ENCODE data around the gene PDE8B.

PDE8B gene

DNA sequence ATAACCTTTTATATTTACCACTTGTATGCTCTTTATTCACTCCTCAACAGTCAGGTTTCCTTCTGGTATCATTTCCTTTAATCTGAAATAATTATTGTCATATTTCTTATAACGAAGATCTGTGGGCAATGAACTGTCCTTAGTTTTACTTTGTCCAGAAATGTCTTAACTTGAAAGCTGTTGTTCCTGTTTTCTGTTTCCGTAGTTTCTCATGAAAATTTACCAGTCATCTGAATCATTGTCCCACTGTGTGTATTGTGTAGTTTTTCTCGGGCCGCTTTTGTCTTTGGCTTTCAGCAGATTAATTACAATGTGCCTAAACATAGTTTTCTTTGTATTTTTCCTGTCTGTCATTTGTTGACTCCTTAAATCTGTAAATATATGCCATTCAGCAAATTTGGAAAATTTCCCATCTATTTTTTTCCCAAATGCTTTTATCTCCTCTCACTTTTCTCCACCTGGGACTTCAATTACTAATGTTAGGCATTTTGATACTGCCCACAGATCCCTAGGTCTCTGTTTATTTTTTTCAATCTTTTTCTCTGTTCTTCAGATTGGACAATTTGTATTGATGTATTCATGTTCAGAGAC is 74.9 kb downstream of the PDE8B start:
- DNase-seq (ENCODE audit: low read depth), result no peak

GRCh38 chr5:77292026-77292757 is 81.7 kb downstream of the PDE8B start:
- no peak for DNase-seq (ENCODE audit: low read depth)

DNA sequence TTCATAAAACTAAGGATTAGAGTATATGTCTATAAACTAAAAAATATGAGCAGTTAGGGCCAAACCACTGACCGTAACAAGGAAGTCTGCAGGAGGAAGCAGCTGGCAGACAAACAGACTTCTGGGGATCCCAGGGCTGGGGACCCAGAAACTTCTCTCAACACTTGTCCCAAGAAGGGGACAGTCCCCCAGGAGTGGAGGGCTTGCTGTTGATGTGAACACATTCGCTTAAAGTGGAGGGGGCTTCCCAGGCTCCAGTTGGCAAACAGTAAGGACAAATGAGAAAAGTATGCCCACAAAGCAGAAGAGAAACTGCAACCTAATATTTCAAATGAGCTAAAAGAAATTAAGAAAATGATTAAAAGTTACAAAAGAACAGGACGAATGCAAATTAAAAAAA is 83.7 kb downstream of the PDE8B start:
- no peak for DNase-seq (ENCODE audit: low read depth)

DNA sequence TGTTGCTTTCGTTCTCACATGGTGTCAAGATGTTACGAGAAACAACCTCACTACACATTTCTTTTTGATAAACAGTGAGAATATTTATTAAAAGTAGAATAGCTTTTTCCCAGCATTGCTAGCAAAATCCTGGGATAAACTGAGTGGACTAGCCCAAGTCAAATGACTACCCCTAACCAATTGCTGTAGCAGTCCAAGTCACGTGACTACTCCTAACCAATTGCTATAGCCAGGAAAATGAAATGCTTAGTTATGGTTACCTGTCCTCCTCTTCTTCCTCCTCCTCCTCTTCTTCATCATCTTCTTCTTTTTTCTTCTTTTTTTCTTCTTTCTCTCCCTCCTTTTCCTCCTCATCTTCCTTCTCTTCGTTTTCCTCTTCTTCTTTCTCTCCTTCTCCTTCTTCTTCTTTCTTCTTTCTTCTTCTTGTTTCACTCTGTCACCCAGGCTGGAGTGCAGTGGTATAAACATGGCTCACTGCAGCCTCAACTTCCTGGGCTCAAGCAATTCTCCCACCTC is 85.4 kb downstream of the PDE8B start:
- no peak for DNase-seq (ENCODE audit: low read depth)

DNA sequence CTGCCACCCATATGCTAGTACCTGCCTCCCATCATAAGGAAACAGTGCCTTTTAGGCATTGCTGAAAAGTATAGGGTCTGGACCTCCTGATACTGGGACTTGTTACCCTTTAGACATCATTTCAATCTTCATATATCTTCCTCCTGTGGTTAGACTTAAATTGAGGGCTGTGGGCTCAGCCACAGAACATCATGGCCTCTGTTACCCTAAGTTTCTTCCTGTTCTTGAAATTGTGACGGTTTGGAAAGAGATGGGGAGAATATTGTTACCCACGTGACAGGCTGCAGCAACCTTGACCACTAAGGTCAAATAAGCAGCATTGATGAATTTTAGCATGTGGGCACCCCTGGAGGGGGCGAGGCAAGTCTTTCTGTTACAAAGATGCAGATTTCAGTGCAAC is 87.7 kb downstream of the PDE8B start:
- DNase-seq (ENCODE audit: low read depth), result no peak

DNA sequence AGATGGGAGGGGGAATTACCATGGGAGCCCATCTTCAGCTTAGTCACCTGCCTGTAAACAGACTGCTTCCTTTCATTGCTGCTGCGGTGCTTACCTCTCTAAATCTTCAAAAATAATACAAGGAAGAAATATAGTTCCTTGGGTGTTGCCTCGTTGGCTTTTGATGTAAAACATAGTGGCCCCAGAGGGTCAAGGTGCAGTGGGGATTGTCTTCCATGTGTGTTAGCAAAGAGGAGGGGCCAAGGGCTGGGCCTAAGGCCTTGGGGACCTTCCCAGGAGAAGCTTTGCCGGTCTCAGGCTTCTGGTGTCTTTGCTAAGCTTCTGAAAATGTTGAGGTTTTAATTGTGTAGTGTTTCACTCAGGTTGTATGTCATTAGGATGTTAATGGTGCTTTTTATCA is 90.0 kb downstream of the PDE8B start:
- no peak for DNase-seq (ENCODE audit: low read depth)

- no peak for DNase-seq (ENCODE audit: low read depth)
Observed at GRCh38 chr5:77301447-77301883, 91.0 kb downstream of the PDE8B start.

DNA sequence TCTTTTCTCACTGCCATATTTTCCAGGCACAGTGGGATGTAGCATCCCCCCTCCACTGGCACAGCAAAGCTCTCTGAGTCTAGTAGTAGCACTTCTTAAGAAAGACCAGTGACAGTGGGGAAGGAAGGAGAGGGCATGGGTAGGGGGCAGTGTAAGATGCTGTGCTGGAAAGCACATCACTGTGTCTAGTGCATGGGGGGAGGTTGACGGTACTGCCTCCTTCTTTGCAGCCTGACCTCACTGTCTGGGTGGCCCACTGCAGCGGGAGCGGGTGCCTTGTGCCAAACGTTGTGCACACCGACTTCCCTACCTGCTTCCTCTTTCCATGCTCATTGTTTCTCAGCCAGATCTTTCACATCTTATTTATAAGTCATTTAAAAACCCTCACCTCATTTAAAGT is 91.8 kb downstream of the PDE8B start:
- no peak for DNase-seq (ENCODE audit: low read depth)

DNA sequence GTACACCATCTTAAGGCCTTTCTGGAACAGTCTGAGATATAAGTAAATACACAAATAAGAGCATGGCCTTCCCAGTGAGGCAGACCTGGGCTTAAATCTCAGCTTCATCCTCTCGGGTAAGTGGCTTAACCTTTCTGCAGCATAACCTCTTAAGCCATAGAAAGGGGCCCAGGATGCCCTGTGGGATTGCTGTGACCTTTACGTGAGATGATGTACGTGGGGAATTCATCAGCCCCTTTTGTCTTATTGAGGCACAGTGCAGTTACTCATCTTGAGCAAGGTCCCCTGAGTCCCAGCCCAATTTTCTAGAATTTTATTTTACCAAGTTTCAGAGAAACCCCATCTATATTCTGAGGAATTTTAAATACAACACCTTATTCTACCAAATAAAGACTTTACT is 92.2 kb downstream of the PDE8B start:
- DNase-seq (ENCODE audit: low read depth), result no peak

DNA sequence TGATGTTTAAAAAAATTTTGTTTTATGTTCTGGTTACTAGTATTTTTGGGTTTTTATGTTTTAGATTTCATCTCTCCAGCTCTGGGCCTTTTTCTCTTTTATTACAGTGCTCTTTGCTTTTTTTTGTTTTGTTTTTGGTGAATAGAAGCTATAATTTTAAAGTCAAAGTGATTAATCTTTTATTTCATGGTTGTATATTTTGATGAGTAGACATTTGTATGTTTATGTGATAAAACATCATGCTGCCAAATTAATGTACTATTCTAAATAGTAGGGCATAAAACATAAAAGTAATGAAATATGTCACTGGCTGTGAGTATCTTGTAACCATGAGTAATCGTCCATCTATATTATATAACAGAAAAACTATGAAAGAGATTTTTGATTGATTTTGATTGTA is 93.9 kb downstream of the PDE8B start:
- DNase-seq (ENCODE audit: low read depth), result no peak

GRCh38 chr5:77305222-77305846 is 94.9 kb downstream of the PDE8B start:
- no peak for DNase-seq (ENCODE audit: low read depth)

DNA sequence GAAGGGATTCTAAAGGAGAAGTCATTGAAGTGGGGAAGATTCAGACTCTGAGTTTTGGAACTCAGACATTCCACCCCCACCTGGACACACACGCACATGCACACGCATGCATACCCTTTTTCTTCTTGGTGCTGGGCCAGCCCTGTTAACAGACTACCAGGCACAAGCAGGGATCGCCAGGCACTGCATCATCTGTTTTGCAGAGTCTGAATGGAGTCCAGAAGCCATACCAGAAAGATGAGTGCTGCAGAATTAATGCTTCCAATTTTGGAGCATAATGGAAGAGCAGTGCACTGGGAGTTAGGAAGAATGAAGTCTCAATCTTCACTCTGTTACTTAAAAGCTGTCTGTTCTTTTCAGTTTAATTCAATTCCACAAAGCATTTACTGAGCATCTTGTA is 95.5 kb downstream of the PDE8B start:
- DNase-seq (ENCODE audit: low read depth), result no peak

DNA sequence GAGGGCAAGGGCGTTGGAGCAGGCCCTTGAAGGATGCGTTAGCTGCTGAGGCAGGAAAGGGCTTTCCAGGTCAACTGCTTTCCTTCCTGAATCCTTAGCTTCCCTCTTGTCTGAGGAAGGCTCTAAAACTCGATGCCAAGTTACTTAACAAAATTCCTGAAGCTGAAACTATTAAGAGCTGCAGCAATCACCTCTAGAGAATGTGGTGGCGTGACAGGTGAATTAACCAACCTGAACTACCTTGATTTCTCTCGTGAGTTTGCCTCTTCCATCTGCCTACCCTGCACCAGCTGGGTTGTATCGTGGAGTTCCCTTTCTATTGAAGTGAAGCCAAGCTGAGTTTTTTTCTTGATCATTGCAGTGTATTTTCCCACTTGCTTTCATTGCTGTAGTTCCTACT is 96.1 kb downstream of the PDE8B start:
- DNase-seq (ENCODE audit: low read depth), result no peak

DNA sequence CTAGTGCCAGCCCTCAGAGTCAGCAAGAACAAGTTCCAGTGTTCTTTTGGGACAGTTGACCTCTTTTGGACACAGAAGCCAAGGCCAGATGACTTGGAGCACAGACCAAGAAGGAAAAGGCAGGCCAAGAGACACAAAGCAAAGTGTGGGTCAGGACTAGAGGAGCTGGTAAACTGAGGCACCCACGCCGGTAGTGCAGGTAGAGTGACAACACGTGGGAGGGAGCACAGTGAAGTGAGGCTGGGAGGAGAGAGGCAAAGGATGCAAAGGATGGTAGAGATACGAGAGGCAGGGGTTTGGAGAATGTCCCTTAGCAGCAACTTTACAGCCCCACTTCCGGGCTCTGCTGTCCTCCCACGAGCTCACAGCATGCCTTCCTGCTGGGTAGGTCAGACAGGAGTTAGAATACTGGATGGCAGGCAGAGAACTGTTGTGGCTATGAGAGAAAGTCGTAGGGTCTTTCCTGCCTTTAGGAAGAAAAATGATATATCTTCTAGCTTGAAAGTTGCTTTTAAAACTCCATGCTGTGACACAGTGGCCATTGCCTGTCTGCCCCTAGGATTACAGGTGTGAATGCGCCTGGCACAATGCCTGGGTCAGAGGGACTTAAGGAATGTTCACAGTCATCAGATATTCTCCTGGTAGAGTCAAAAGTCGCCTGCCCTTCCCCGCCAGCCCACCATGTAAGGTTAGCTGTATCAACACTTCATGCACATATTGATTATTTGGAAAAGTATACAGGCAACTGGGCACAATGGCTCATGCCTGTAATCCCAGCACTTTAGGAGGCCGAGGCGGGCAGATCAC is 97.9 kb downstream of the PDE8B start:
- no peak for DNase-seq (ENCODE audit: low read depth)

DNA sequence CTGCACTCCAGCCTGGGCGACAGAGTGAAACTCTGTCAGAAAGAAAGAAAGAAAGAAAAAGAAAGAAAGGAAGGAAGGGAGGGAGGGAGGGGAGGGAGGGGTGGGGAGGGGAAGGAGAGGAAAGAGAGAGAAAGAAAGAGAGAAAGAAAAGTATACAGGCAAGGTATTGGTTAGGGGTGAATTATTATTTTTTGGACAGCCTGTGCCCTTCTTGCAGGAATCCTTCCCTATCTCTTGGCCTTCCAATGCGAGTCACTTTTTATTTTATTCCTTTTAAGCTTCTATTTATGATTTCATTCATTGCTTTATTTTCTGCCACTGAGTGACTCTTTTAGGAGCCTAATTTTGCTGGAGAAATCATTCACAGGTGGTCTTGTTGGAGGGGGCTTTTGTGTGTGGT is 98.7 kb downstream of the PDE8B start:
- no peak for DNase-seq (ENCODE audit: low read depth)

GRCh38 chr5:77310494-77311213 is 100.2 kb downstream of the PDE8B start:
- DNase-seq (ENCODE audit: low read depth), result no peak

DNA sequence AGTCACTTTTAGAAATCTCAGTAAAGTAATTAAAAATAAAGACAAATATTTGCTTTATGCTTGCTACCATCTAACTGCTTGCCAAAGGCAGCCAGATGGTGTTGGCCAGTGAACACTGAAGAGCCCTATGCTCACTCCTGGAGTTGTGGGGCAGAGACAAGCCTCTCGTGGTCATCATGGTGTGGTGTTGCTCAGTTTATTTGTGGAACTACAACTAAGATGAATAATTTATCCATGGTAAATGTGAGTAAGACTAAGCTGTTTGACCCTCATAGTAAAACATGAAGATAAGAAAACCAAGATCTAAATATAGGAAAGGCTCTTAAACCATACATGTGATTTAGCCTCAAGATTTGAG is 100.7 kb downstream of the PDE8B start:
- no peak for DNase-seq (ENCODE audit: low read depth)

- no peak for DNase-seq (ENCODE audit: low read depth)
Observed at GRCh38 chr5:77312413-77312812, 101.9 kb downstream of the PDE8B start.

- DNase-seq (ENCODE audit: low read depth), result no peak
Observed at GRCh38 chr5:77316871-77317661, 106.6 kb downstream of the PDE8B start.

- no peak for DNase-seq (ENCODE audit: low read depth)
Observed at GRCh38 chr5:77318060-77318459, 107.6 kb downstream of the PDE8B start.

Measured in activated gamma-delta T cell treated with anti-CD3 and anti-CD28 coated beads, Interleukin-2, amount 50 U/mL, for 16 hours (primary cell).